AG20443 (cell line): ENCODE results near the gene EXOC6B.
A peak's percentile ranks its signal among the peaks of the same experiment; 100 is the strongest.

Source experiments
- DNase-seq: peaks from one replicate; pipeline ENCODE4 v3.0.0; 2012; ENCODE audit warnings: low spot score, mixed read lengths

The EXOC6B gene

GRCh38 chr2:72362733-72363132 lies 463.1 kb downstream of the EXOC6B start:
- no peak for DNase-seq

GRCh38 chr2:72361521-72361920 lies 464.3 kb downstream of the EXOC6B start:
- no peak for DNase-seq

GRCh38 chr2:72361042-72361441 lies 464.8 kb downstream of the EXOC6B start:
- DNase-seq: no peak

GRCh38 chr2:72350852-72351251 lies 475.0 kb downstream of the EXOC6B start:
- no peak for DNase-seq

GRCh38 chr2:72349016-72349415 lies 476.8 kb downstream of the EXOC6B start:
- no peak for DNase-seq

GRCh38 chr2:72347081-72347480 lies 478.8 kb downstream of the EXOC6B start:
- no peak for DNase-seq

- DNase-seq: no peak
Observed at GRCh38 chr2:72341639-72342038, 484.2 kb downstream of the EXOC6B start.

GRCh38 chr2:72340665-72341064 lies 485.2 kb downstream of the EXOC6B start:
- peak; percentile 32 for DNase-seq

GRCh38 chr2:72338076-72338475 lies 487.8 kb downstream of the EXOC6B start:
- no peak for DNase-seq

- no peak for DNase-seq
Observed at GRCh38 chr2:72332720-72333119, 493.1 kb downstream of the EXOC6B start.

- no peak for DNase-seq
Observed at GRCh38 chr2:72330652-72331051, 495.2 kb downstream of the EXOC6B start.

GRCh38 chr2:72326759-72327158 lies 499.1 kb downstream of the EXOC6B start:
- peak; percentile 27 for DNase-seq

GRCh38 chr2:72325592-72326422 lies 500.0 kb downstream of the EXOC6B start:
- peak; percentile 11 for DNase-seq

- DNase-seq: no peak
Observed at GRCh38 chr2:72316774-72317173, 509.1 kb downstream of the EXOC6B start.

GRCh38 chr2:72300147-72300684 lies 525.6 kb downstream of the EXOC6B start:
- no peak for DNase-seq

GRCh38 chr2:72293620-72294019 lies 532.2 kb downstream of the EXOC6B start:
- no peak for DNase-seq

GRCh38 chr2:72292433-72292832 lies 533.4 kb downstream of the EXOC6B start:
- no peak for DNase-seq

- peak; percentile 21 for DNase-seq
Observed at GRCh38 chr2:72291059-72291458, 534.8 kb downstream of the EXOC6B start.

GRCh38 chr2:72289736-72290135 lies 536.1 kb downstream of the EXOC6B start:
- no peak for DNase-seq

GRCh38 chr2:72289283-72289682 lies 536.5 kb downstream of the EXOC6B start:
- peak; percentile 56 for DNase-seq

- DNase-seq: peak; percentile 40
Observed at GRCh38 chr2:72278046-72278445, 547.8 kb downstream of the EXOC6B start.

GRCh38 chr2:72276876-72277275 lies 549.0 kb downstream of the EXOC6B start:
- no peak for DNase-seq

GRCh38 chr2:72276356-72276755 lies 549.5 kb downstream of the EXOC6B start:
- DNase-seq: peak; percentile 22

GRCh38 chr2:72275084-72275483 lies 550.7 kb downstream of the EXOC6B start:
- DNase-seq: no peak
